ENCODE results near the gene MFSD11. TPM values are rescaled to one million over a fixed set of nuclear protein-coding genes. Genes with fewer than 3 reads are reported as not detected.

Gene MFSD11
- total RNA-seq, 6 experiments from 2014 or later = 16.1 to 23.4 (median 20.7) TPM

- peaks cover 9% of the 10 kb centered on the region for H3K4me1 Mint-ChIP-seq (ENCODE audit: low read depth)
- no peak for DNase-seq
- no peak overlapping the region for H3K4me3 Mint-ChIP-seq
- no peak overlapping the region for H3K27ac Mint-ChIP-seq
- no peaks in the 10 kb centered on the region; the same call in 1 of the 2 replicates for H3K27me3 Mint-ChIP-seq (ENCODE audit: insufficient read depth)
- no peaks in the 10 kb centered on the region for H3K9me3 Mint-ChIP-seq
- peaks cover 5% of the 10 kb centered on the region; the same call in 1 of the 2 replicates for H3K36me3 Mint-ChIP-seq (ENCODE audit: low read depth)
- no peak for TF ChIP-seq CTCF (IDR thresholded peaks at IDR 0.05)
Observed at GRCh38 chr17:76789235-76789788, 51.4 kb downstream of the MFSD11 start.

DNA sequence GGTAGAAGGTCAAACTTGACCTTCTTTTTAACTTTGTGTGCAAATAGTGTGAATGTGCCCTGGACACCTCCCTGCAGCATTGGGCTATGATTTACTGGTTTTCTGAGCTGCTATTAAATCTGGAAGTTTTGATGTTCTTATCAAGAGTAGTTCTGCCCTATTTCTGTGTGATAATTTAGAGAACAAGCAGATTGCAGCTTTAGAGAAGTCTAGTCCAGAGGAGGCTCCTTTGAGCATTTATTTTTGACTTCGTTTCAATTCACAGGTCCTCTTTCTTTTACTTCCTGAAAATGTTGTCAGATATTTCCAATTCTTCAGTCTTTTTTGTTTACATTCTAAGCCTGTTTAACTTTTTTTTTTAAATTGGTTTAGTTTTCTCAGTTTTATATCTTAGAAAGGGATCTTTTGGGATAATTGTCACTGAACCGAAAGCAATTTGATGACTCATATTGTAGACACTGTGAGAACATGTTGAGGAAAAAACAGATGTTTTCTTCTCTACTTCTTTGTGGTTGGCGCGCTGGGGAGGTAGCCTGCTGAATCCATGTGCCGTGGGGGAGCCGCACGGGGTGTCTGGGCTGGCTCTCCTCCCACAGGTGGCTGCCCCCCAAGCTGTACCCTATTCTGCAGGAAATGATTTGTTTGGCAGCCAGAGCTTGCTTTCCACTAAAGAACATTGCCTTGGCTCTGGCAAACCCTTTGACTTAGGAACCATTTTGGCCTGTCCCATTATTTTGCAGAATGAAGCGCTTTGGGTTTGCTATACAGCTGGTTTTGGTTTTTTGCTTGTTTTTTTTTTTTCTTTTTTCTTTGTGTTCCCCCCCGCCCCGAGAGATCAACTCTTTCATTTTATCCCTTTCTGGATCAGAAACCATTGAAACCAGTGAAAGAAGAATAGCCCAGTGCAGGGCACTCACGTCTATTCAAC lies 53.4 kb downstream of the MFSD11 start:
- no peak for DNase-seq
- Mint-ChIP-seq H3K27me3 (ENCODE audit: insufficient read depth) (no peaks in the 10 kb centered on the region; the same call in none of the 2 replicates), H3K9me3 (no peaks in the 10 kb centered on the region), H3K27ac (no peak overlapping the region), H3K36me3 (ENCODE audit: low read depth) (no peaks in the 10 kb centered on the region), H3K4me3 (no peak overlapping the region), H3K4me1 (ENCODE audit: low read depth) (peaks cover 9% of the 10 kb centered on the region)
- no peak for TF ChIP-seq CTCF (IDR thresholded peaks at IDR 0.05)

DNA sequence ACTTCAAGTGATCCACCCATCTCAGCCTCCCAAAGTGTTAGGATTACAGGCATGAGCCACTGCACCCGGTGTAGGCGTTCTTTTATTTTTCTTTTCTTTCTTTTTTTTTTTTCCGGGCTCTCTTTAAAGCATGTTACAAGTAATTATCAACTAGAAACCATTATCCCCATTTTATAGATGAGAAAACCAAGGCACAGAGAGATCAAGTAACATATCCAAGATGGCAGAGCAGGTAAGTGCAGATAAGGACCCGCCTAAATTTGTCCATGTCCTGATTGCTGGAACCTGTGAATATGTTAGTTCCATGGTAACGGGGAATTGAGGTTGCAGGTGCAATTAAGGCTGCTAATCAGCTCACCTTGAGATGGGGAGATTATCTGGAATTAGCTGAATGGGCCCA lies 54.4 kb downstream of the MFSD11 start:
- no peak for DNase-seq
- H3K4me3 Mint-ChIP-seq = no peak overlapping the region
- H3K9me3 Mint-ChIP-seq = no peaks in the 10 kb centered on the region
- peaks cover 12% of the 10 kb centered on the region for H3K4me1 Mint-ChIP-seq (ENCODE audit: low read depth)
- TF ChIP-seq CTCF (IDR thresholded peaks at IDR 0.05) = no peak
- H3K36me3 Mint-ChIP-seq (ENCODE audit: low read depth) = no peaks in the 10 kb centered on the region
- H3K27ac Mint-ChIP-seq = no peak overlapping the region
- H3K27me3 Mint-ChIP-seq (ENCODE audit: insufficient read depth) = peaks cover 2% of the 10 kb centered on the region

DNA sequence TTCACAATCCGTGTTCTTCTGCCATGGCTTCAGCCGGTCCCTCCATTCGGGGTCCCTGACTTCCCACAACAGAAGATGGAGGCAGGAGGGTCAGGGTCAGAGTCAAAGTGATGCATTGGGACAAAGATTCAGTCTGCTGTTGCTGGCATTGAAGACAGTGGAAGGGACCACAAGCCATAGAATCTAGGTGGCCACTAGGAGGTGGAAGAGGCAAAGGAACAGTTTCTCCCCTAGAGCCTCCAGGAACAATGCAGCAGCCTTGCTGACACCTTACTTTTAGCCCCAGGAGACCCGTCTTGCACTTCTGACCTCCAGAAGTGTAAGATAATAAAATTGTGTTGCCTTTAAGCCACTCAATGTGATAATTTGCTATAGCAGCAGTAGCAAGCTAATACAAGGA lies 55.9 kb downstream of the MFSD11 start:
- peak; percentile 23 for DNase-seq
- no peak overlapping the region for H3K27ac Mint-ChIP-seq
- TF ChIP-seq CTCF (IDR thresholded peaks at IDR 0.05) = peak; percentile 75
- no peak overlapping the region for H3K4me3 Mint-ChIP-seq
- H3K9me3 Mint-ChIP-seq = no peaks in the 10 kb centered on the region
- H3K36me3 Mint-ChIP-seq (ENCODE audit: low read depth) = no peaks in the 10 kb centered on the region
- peaks cover 16% of the 10 kb centered on the region for H3K4me1 Mint-ChIP-seq (ENCODE audit: low read depth)
- peaks cover 4% of the 10 kb centered on the region for H3K27me3 Mint-ChIP-seq (ENCODE audit: insufficient read depth)

- no peak overlapping the region for H3K27ac Mint-ChIP-seq
- peaks cover 8% of the 10 kb centered on the region for H3K27me3 Mint-ChIP-seq (ENCODE audit: insufficient read depth)
- no peak overlapping the region for H3K4me3 Mint-ChIP-seq
- no peak for DNase-seq
- H3K9me3 Mint-ChIP-seq = no peaks in the 10 kb centered on the region
- no peaks in the 10 kb centered on the region for H3K36me3 Mint-ChIP-seq (ENCODE audit: low read depth)
- peaks cover 13% of the 10 kb centered on the region for H3K4me1 Mint-ChIP-seq (ENCODE audit: low read depth)
- TF ChIP-seq CTCF (IDR thresholded peaks at IDR 0.05) = no peak
Observed at GRCh38 chr17:76796081-76796480, 58.2 kb downstream of the MFSD11 start.

Measured in HFFc6 (cell line).